GM19238 (cell line): Measurements from ENCODE around the gene MICU2.

Experiments used
- DNase-seq: peaks from one replicate; pipeline ENCODE4 v3.0.0; 2011; ENCODE audit warnings: low spot score; ENCODE audit not compliant: insufficient read length

MICU2 gene

GRCh38 chr13:21546372-21546771 is 57.6 kb downstream of the MICU2 start:
- DNase-seq, result no peak

GRCh38 chr13:21544515-21544914 is 59.5 kb downstream of the MICU2 start:
- DNase-seq, result no peak

DNA sequence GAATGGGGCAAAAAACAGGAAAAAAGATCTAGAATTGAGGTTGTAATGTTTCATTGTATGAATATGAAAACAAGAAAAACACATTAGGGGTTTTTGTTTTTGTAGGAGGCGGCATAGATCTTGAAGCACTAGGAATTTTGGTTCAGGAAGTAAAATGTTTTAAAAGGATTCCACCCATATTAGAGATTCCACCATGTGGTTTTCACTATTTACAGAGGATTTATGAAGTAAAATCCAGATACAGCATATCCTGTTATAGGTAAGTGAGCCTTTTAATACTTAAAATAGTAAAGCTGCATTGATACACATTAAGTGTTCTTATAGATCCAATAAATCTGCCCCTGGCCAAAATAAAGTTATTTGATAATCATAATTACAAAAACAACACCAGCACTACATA is 61.4 kb downstream of the MICU2 start:
- no peak for DNase-seq

DNA sequence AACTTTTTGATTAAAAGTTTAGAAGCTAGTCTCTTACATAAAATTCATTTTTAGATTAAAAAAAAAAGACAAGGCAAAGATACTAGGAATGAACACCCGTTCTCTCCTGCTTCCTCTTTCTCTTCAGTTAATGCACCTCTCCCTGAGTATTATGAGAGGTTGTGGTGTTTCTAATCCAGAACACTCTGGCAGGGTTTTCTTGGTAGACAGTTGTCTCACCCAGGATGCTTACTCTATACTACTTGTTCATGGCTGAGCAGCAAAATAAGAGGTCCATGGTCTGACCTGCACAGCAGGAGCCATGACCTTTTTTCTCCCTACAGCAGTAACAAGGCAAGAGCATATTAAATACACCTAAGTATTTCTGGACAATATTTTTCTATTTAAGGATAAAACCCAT is 62.0 kb downstream of the MICU2 start:
- no peak for DNase-seq

GRCh38 chr13:21541271-21541670 is 62.7 kb downstream of the MICU2 start:
- no peak for DNase-seq

DNA sequence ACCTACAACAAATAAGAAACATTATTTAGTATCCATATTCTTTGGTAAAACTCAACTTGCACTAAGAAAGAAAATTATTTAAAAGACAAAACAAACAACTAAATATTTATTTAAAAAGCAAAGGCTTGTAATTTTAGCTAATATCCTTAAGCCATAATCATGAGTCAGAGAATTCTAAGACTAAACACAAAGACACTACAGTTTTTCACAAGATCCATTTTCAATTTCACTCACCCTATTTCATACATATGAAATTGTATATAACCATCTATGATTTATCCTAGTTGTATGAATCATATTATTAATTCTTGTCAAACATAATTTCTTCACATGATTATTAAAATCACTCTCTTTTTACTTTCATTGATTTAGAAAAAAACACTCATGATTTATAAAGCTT is 64.3 kb downstream of the MICU2 start:
- DNase-seq, result no peak

DNA sequence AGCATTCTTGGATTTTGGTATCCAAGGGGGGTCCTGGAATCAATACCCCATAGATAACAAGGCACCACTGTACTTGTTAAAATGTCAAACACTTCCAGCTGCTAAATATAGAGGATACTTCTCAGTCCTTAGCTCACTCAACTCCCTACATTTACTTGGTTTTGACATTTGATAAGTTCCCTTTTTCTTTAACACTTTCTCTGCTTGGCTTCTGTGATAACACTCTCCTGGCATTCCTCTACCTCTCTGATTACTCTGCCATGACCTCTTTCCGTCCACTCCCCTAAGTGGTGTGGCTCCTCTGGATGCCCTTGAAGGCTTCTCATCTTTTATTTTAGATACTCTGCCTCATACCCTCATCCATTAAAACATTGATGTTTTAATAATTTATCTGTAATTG is 65.2 kb downstream of the MICU2 start:
- no peak for DNase-seq

- DNase-seq, result no peak
Measured at GRCh38 chr13:21538280-21538679, 65.7 kb downstream of the MICU2 start.

GRCh38 chr13:21537105-21537504 is 66.9 kb downstream of the MICU2 start:
- no peak for DNase-seq

DNA sequence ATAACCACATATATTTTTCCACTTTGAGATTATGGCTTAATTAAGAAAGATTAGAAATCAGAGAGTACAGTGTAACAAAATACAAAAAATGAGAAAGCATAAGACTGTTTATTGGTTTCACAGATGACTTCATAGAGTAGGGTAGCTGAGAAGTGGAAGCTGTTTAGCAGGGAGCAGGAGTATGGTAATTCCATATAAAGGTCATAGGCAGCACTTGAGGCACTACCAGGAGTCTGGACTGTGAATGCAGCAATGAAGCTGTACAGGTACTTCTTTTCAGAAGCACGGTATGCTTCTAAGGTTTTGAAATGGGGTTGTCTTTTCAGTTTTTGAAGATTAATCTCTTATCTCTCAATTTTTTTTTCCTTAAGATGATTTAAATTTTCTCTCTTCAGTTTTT is 69.2 kb downstream of the MICU2 start:
- no peak for DNase-seq

DNA sequence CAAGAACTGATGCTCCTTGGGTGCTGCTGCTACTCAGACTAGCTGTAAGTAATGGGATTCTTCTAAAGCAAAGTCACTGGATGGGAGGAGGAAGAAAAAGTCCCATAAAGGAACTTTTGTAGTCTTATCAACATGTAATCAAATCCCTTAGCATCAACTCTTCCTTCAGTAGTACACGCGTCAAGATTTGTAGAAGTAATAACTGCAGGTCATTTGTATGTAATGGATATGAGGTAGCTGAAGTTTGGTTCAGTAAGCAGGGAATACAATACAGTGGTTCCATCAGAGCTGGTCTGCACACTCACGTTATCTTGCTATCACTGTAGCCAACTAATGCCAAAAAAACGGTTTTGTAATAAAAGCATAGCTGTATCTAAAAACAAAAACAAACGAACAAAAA is 72.5 kb downstream of the MICU2 start:
- DNase-seq, result no peak

- no peak for DNase-seq
Measured at GRCh38 chr13:21530656-21531055, 73.3 kb downstream of the MICU2 start.

DNA sequence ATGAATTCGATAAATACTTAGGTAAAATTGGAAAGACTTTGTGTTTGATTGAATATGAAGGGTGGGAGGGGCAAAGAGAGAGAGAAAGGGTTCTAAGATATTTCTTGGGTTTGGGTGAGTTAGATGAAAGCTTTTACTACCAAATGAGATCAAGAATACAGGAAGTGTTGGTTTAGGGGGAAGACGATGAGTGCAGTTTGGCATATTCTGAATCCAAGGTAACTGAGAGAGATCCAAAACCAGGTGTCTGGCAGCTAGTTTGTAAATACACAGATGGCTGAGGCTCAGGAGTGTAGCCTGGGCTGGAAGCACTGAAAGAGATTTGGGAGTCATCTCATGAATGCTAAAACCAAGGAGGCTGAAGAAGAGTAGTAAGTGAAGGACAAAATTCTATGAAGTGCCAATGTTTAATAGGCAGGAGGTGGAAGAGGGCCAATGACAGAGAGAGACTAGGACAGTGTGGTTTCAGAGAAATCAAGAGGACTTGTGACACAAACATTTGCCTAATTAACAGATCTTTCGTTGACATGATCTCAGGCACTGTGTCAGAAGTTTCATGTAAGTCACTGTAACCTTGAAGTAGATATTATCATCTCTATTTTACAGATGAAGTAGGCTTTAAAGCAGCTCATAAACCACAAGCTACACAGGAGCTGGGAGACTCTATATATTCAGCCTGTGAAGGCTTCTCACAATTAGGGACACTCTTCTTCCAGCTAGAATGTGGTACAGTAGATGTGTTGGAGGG is 74.7 kb downstream of the MICU2 start:
- DNase-seq, result no peak

- DNase-seq, result no peak
Measured at GRCh38 chr13:21528616-21529015, 75.4 kb downstream of the MICU2 start.

DNA sequence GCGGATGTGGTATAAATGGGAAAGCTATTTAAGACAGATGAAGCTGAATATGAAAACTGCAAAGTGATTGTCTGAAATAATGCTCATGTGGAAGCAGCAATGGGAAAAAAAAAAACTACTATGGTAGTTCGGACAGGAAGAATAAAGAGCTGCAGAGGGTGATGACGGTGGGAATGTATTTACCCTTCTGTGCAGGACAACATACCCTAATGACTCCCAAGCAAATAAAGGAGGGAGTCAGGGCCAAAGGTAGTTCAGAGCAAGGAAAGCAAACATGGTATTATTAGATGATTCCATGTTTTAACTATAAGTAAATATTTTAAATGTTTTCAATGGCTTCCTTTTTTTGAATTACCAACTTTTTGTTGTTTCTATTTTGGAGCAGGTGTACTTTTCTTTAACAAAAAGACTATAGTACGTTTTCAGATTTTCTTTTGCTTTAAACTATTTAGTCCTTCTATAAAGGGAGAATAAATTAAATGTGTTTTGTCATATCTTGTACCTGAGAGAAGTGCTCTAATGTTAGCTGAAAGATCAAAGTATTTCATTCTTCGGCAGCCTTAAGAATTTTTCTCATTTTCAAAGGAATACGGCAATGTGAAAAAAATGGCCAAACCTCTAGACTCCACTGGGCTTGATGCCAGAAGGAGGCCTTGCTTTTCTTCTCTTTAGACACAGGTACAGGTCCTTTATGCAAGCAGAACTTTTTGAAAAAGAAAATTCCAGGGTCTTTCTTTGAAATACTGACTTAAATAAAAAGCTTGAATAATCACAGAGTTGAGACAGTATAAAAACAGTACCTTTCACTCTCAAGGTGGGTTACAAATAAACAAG is 77.0 kb downstream of the MICU2 start:
- DNase-seq, result no peak

- no peak for DNase-seq
Measured at GRCh38 chr13:21522847-21523246, 81.1 kb downstream of the MICU2 start.

GRCh38 chr13:21522130-21522529 is 81.8 kb downstream of the MICU2 start:
- no peak for DNase-seq

DNA sequence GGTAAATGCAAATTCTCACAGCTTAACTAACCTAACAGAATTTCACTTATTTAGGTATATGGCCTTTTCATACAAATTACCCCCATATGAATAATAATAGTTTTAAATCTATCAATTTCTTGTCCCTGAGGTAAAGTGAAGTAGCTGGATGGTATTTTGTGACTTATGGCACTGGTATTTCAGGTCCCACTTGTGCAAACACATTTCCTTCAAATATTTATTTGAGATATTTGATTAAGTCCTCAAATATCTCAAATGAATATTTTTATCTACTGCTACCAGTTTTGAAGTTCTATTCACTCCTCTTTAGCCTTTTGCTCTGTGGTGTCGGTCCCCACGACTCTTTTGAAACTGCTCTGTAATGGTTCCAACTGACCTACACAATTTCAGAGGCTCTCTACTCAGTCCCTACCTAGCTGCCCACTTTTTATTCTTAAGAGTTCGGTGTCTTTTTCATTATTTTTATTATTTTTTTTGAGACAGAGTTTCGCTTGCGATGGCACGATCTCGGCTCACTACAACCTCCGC is 85.3 kb downstream of the MICU2 start:
- DNase-seq, result no peak

DNA sequence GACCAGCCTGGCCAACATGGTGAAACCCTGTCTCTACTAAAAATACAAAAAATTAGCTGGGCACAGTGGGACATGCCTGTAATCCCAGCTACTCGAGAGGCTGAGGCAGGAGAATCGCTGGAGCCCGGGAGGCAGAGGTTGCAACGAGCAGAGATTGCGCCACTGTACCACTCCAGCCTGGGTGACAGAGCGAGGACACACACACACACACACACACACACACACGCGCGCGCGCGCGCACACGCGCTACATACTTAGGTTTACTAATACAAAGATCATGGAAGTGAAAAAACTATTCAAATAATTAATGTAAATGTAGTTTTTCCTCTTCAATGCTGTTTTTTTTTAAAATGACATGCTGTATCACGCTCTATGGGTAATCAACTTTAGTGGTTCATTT is 86.4 kb downstream of the MICU2 start:
- no peak for DNase-seq

DNA sequence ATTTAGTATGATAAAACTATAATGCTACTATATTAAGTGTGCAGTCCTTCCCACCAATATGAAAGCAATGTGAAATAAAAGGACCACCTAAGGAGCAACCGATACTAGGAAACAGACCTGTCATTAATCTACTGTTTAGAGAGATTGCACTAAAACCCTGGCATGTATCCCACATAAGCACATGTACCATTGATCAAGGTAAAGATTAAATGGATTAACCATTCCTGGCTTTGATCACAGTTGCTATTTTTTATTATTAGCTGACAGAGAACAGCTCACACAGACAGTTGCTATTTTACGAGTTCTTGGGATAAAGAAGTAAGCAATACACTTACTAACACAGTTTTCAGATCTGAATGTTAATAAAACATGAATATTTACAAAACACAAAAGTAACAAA is 87.2 kb downstream of the MICU2 start:
- DNase-seq, result no peak

DNA sequence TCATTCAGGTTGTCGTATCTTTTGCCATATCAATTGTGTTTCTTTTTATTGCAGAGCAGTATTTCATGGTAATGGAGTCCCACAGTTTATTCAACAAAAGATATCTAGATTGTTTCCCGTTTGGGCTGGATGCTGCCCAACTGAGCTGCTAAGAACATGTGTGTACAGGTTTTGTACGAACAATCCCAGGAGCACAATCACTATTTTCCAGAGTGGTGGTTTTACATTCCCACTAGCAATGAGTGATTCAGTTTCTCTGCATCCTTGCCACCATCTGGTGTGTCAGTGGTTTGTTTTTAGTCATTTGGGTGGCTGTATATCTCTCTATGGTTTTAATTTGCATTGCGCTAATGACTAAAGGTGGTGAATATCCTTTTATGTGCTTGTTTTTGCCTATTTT is 92.1 kb downstream of the MICU2 start:
- no peak for DNase-seq

DNA sequence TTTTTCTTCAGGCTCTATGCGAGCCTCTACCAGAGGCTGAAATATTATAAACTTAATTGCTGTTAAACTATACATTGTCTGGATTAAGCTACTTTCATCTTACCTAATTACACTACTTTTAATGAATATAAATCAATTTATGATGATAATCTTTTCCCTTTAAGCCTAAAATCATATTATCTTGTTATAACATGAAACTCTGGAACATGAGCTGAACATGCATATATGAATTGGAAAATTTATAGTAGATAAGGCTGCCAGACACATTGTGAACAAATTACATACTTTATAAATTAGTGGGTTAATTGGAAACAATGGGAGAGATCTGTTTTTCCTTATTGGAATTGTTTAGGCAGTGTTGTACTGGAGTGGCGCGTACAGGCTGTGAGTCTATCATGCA is 99.6 kb downstream of the MICU2 start:
- DNase-seq, result no peak

GRCh38 chr13:21501686-21502085 is 102.3 kb downstream of the MICU2 start:
- DNase-seq, result no peak
